HCT116 (cell line): Measurements from ENCODE around the gene B3GALT2.

Experiments used
- CTCF ChIP-seq, 3 experiments: fragments of 200-600 bp in 1 of 3; sonication (generic) in 1 of 3; IDR thresholded peaks in 2 of 3; conservative IDR thresholded peaks in 1 of 3; 2 replicates each; pipeline ENCODE4 v1.5.1; 2012 to 2017; ENCODE audit warnings: low read depth in 2 of 3, low read length in 2 of 3, antibody characterized with exemption in 1 of 3, borderline replicate concordance in 1 of 3, control low read depth in 1 of 3, mild to moderate bottlenecking in 1 of 3, mixed read lengths in 1 of 3, mixed run types in 1 of 3, moderate library complexity in 1 of 3; ENCODE audit not compliant: insufficient read depth in 1 of 3
- REST ChIP-seq: IDR thresholded peaks from 2 replicates; pipeline ENCODE4 v1.6.1; 2012; ENCODE audit warnings: low read depth

GRCh38 chr1:193184776-193185175 is 1.6 kb downstream of the B3GALT2 start:
- TF ChIP-seq REST (no peak), CTCF (IDR thresholded peaks at IDR 0.05 in 2 of 3, conservative IDR thresholded peaks at IDR 0.05 in 1 of 3; ENCODE audit: borderline replicate concordance in 1 of 3, insufficient read depth in 1 of 3, low read depth in 2 of 3, low read length in 2 of 3) (no peak)
